GM12878 (cell line): ENCODE measurements around the gene CHRM1. TPM values are rescaled to one million over a fixed set of nuclear protein-coding genes. Genes with fewer than 3 reads are reported as not detected.

Experiments used
- ATAC-seq: fragments of 200-7000 bp; cut with Tn5 transposase; 3 replicates; pipeline ENCODE4 v1.9.1; 2020; ENCODE audit warnings: mild to moderate bottlenecking, moderate library complexity
- BruUV-seq: library from RNA; stranded (reverse); fragments of 400-500 nt; replicated peaks from 2 replicates; lab custom pipeline; 2021; lab: Mats Ljungman, UMichigan
- CTCF ChIA-PET: fragments of 300-600 bp; sonication (Branson Sonifier 250); formaldehyde crosslinking; extraction: SDS; loops from one replicate; lab custom pipeline; 2021; ENCODE audit warnings: inconsistent platforms; lab: Yijun Ruan, JAX
- POLR2A ChIA-PET: fragments of 350-600 bp; formaldehyde crosslinking; extraction: SDS; loops from one replicate; lab custom pipeline; 2021; ENCODE audit warnings: inconsistent platforms; lab: Charles Lee
- RAD21 ChIA-PET: fragments of 300-600 bp; sonication (Branson Sonifier 250); formaldehyde crosslinking; loops from one replicate; lab custom pipeline; 2023; ENCODE audit warnings: antibody characterized with exemption; ENCODE audit not compliant: unreplicated experiment; lab: Charles Lee
- SMC1A ChIA-PET: fragments of 300-600 bp; sonication (Branson Sonifier 250); formaldehyde crosslinking; loops from one replicate; lab custom pipeline; 2023; ENCODE audit not compliant: unreplicated experiment, uncharacterized antibody; lab: Charles Lee
- DNase-seq: peaks from one replicate; pipeline ENCODE4 v3.0.0-alpha.2; 2011; ENCODE audit warnings: low read depth, low spot score
- FAIRE-seq: peaks from 3 replicates; lab custom pipeline; 2011; peaks lifted over from hg19 to GRCh38; lab: Jason Lieb, UNC
- H2AFZ ChIP-seq: 2 replicates; pipeline ENCODE4 v1.6.0; 2011; ENCODE audit warnings: low read depth, low read length, control low read depth; ENCODE audit not compliant: control insufficient read depth
- H3K27ac ChIP-seq: 2 replicates; pipeline ENCODE4 v1.5.1; 2011; ENCODE audit warnings: control low read depth; ENCODE audit not compliant: control insufficient read depth, insufficient read depth
- H3K27me3 ChIP-seq, 2 experiments: replicated peaks in 1 of 2; 2 replicates each; pipeline versions ENCODE4 v1.6.0 to v1.6.1; 2011; ENCODE audit warnings: low read length in 1 of 2; ENCODE audit not compliant: control insufficient read depth in 2 of 2, insufficient read depth in 2 of 2
- H3K36me3 ChIP-seq, 2 experiments: 2 replicates each; pipeline ENCODE4 v1.5.1; 2011; ENCODE audit warnings: low read length in 1 of 2; ENCODE audit not compliant: control insufficient read depth in 2 of 2, insufficient read depth in 2 of 2
- H3K4me1 ChIP-seq: 2 replicates; pipeline ENCODE4 v1.6.1; 2011; ENCODE audit warnings: mild to moderate bottlenecking, low read length, moderate library complexity, mixed read lengths; ENCODE audit not compliant: control insufficient read depth, insufficient read depth
- H3K4me2 ChIP-seq: 2 replicates; pipeline ENCODE4 v1.6.0; 2011; ENCODE audit warnings: control low read depth; ENCODE audit not compliant: control insufficient read depth, insufficient read depth
- H3K4me3 ChIP-seq: fragments of 200-600 bp; sonication (generic); 2 replicates; pipeline ENCODE4 v1.5.1; 2016
- H3K79me2 ChIP-seq: 2 replicates; pipeline ENCODE4 v1.6.0; 2011; ENCODE audit warnings: low read length; ENCODE audit not compliant: control insufficient read depth, insufficient read depth
- H3K9ac ChIP-seq: 2 replicates; pipeline ENCODE4 v1.8.0; 2011; ENCODE audit warnings: low read length, control low read depth, mixed read lengths; ENCODE audit not compliant: control insufficient read depth, insufficient read depth
- H3K9me3 ChIP-seq: replicated peaks from 3 replicates; pipeline ENCODE4 v1.5.1; 2011; ENCODE audit warnings: mild to moderate bottlenecking, low read length; ENCODE audit not compliant: control insufficient read depth, insufficient read depth
- H4K20me1 ChIP-seq: 2 replicates; pipeline ENCODE4 v1.6.0; 2011; ENCODE audit not compliant: control insufficient read depth, insufficient read depth
- ATF7 ChIP-seq: fragments of 450-650 bp; IDR thresholded peaks from 2 replicates; pipeline ENCODE4 v1.6.1; 2016; ENCODE audit warnings: low read depth, mild to moderate bottlenecking
- CREB1 ChIP-seq: IDR thresholded peaks from 2 replicates; pipeline ENCODE4 v1.6.1; 2012; ENCODE audit warnings: low read depth, mild to moderate bottlenecking, inconsistent platforms
- CUX1 ChIP-seq: IDR thresholded peaks from 2 replicates; pipeline ENCODE4 v1.6.1; 2012; ENCODE audit warnings: improper control_type of control experiment, low read depth, low read length; ENCODE audit not compliant: insufficient replicate concordance
- NFYA ChIP-seq: IDR thresholded peaks from 2 replicates; pipeline ENCODE4 v1.6.1; 2011; ENCODE audit warnings: low read depth, mild to moderate bottlenecking, low read length, improper control_type of control experiment, borderline replicate concordance
- SKIL ChIP-seq: fragments of 450-650 bp; IDR thresholded peaks from 2 replicates; pipeline ENCODE4 v1.6.1; 2017; ENCODE audit warnings: mild to moderate bottlenecking, low read depth, inconsistent platforms; ENCODE audit not compliant: poor library complexity, severe bottlenecking
- STAT1 ChIP-seq: fragments of 450-650 bp; conservative IDR thresholded peaks from 2 replicates; pipeline ENCODE4 v1.6.1; 2014; ENCODE audit warnings: antibody characterized with exemption, mild to moderate bottlenecking
- YY1 ChIP-seq: IDR thresholded peaks from 2 replicates; pipeline ENCODE4 v1.6.1; 2011; ENCODE audit warnings: low read depth, mild to moderate bottlenecking, low read length
- ZNF217 ChIP-seq: fragments of 450-650 bp; IDR thresholded peaks from 2 replicates; pipeline ENCODE4 v1.6.1; 2017; ENCODE audit warnings: antibody characterized with exemption, mild to moderate bottlenecking
- WGBS: methylation state at CpG from one replicate; pipeline ENCODE4 v1.1.6; 2016; ENCODE audit warnings: low lambda C conversion rate; ENCODE audit not compliant: insufficient replicate concordance, insufficient coverage; ENCODE audit errors: missing lambda C conversion rate; 5-methylcytosine and 5-hydroxymethylcytosine counted together
- in situ Hi-C: fragments of 300-500 bp; cut with MboI; formaldehyde crosslinking; loops from 9 replicates; pipeline ENCODE4 v1.14.3; 2018; ENCODE audit warnings: mixed read lengths
- intact Hi-C: fragments of 100-400 bp; cut with micrococcal nuclease; formaldehyde crosslinking; loops from one replicate; pipeline ENCODE4 v1.14.2; 2022; ENCODE audit not compliant: unreplicated experiment
- polyA plus RNA-seq, 11 experiments: library from polyadenylated mRNA; depleted of rRNA in 4 of 11; unstranded in 6 of 11; stranded (reverse) in 5 of 11; fragments of >200 nt; fragmentation: Nextera tagmentation in 4 of 11; fragmentation: Illumina TruSeq in 1 of 11; extraction: Ambion mirVana in 4 of 11; extraction: Trizol in 1 of 11; gene quantifications; 1 replicate in 1 of 11; 2 replicates in 10 of 11; pipeline versions ENCODE4 v1.2.1 to v1.2.3, GENCODE V29; 2011 to 2016; ENCODE audit warnings: inconsistent platforms in 2 of 11, missing spikeins in 2 of 11, low read depth in 1 of 11
- total RNA-seq, 4 experiments: library from RNA; depleted of rRNA in 3 of 4; stranded (reverse); fragments of >200 nt in 3 of 4; fragmentation: Illumina TruSeq in 1 of 4; extraction: Trizol in 1 of 4; gene quantifications; 2 replicates each; pipeline versions ENCODE4 v1.2.1 to v1.2.3, GENCODE V29; 2013 to 2021
- TF ChIP-seq, protein P1 (sequence below): fragments of 450-650 bp; formaldehyde crosslinking; IDR thresholded peaks from 2 replicates; pipeline ENCODE4 v1.5.0; 2022; ENCODE audit warnings: mild to moderate bottlenecking, missing genetic modification characterization
- TF ChIP-seq, protein P2 (sequence below): fragments of 450-650 bp; IDR thresholded peaks from 2 replicates; pipeline ENCODE4 v1.6.1; 2017; ENCODE audit warnings: borderline replicate concordance

CHRM1 gene
- total and polyA plus RNA-seq, 10 of the 15 experiments (the other 5 are each of a cell fraction or from before 2014, with no cell fraction given): not detected

DNA sequence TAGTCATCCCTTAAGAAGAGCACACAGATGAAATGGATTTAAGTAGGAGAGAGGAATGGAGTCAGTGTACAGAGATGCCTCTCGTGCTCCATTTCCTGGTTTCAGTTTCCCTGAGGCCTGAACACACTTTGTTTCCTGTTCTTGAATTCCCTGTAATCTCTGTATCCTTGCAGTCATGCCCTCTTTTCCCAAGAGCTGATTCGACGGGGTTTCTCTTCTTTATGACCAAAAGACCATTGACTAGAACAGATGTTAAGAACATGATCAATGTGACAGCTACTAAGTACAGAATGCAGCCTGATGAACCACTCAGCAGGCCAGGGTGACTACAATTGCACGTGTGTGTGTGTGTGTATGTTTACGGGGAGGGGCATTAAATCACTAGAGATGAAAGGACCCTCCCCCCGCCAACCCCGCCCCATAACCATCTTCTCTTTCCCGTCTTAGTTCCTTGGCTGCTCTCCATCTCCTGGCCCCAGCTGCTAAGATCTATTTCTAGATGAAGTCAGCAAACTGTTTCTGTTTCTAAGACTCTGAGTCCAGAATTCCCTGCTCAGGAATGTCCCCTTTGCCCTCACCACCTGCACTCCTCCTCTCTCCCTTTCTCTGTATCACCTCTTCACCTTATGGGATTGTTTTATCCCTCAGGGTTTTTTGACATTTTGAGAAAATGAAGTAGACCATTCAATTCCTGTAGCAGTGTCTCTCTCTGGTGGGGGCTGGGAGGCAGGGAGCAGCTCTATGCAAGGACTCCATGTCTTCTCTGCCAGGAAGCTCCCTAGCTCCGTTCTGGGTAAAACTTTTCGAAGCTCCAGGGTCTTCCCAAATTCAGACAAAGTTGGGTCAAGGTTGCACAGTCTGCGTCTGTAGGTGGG, 37.6 kb upstream of the CHRM1 start:
- H3K4me1 ChIP-seq: no peaks in the 10 kb centered on the region
- ChIA-PET SMC1A (no interaction called here), CTCF (interaction anchor here (0.6 to 1.3 kb wide), 3 partner anchors 53 to 64 kb away, joined by 3 read pairs; no protein-coding TSS in a partner anchor), RAD21 (no interaction called here), POLR2A (no interaction called here)
- no peak overlapping the region for H3K4me3 ChIP-seq
- no TSS peak for BruUV-seq
- in situ Hi-C loops: no loop called here
- no peak overlapping the region for H3K9ac ChIP-seq
- H2AFZ ChIP-seq: no peak overlapping the region
- H3K27me3 ChIP-seq: no peaks in the 10 kb centered on the region
- 20% methylated on average over 11 of the region's 11 CpGs for WGBS
- intact Hi-C loops: no loop called here
- H3K9me3 ChIP-seq: no peaks in the 10 kb centered on the region
- no peaks in the 10 kb centered on the region for H4K20me1 ChIP-seq
- DNase-seq: no peak
- H3K36me3 ChIP-seq: no peaks in the 10 kb centered on the region
- H3K79me2 ChIP-seq: no peaks in the 10 kb centered on the region
- FAIRE-seq: no peak
- no peak overlapping the region for H3K4me2 ChIP-seq
- ATAC-seq: no peak
- H3K27ac ChIP-seq: no peak overlapping the region
- TF ChIP-seq STAT1 (no peak), ZNF217 (no peak), YY1 (no peak), NFYA (no peak), SKIL (no peak), CUX1 (no peak), ATF7 (no peak), CREB1 (no peak)
- TF ChIP-seq, protein P1, sequence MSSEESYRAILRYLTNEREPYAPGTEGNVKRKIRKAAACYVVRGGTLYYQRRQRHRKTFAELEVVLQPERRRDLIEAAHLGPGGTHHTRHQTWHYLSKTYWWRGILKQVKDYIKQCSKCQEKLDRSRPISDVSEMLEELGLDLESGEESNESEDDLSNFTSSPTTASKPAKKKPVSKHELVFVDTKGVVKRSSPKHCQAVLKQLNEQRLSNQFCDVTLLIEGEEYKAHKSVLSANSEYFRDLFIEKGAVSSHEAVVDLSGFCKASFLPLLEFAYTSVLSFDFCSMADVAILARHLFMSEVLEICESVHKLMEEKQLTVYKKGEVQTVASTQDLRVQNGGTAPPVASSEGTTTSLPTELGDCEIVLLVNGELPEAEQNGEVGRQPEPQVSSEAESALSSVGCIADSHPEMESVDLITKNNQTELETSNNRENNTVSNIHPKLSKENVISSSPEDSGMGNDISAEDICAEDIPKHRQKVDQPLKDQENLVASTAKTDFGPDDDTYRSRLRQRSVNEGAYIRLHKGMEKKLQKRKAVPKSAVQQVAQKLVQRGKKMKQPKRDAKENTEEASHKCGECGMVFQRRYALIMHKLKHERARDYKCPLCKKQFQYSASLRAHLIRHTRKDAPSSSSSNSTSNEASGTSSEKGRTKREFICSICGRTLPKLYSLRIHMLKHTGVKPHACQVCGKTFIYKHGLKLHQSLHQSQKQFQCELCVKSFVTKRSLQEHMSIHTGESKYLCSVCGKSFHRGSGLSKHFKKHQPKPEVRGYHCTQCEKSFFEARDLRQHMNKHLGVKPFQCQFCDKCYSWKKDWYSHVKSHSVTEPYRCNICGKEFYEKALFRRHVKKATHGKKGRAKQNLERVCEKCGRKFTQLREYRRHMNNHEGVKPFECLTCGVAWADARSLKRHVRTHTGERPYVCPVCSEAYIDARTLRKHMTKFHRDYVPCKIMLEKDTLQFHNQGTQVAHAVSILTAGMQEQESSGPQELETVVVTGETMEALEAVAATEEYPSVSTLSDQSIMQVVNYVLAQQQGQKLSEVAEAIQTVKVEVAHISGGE (CRISPR knock-in tag): no peak
- TF ChIP-seq, protein P2, sequence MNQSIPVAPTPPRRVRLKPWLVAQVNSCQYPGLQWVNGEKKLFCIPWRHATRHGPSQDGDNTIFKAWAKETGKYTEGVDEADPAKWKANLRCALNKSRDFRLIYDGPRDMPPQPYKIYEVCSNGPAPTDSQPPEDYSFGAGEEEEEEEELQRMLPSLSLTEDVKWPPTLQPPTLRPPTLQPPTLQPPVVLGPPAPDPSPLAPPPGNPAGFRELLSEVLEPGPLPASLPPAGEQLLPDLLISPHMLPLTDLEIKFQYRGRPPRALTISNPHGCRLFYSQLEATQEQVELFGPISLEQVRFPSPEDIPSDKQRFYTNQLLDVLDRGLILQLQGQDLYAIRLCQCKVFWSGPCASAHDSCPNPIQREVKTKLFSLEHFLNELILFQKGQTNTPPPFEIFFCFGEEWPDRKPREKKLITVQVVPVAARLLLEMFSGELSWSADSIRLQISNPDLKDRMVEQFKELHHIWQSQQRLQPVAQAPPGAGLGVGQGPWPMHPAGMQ: no peak
